GM12872 (cell line): ENCODE measurements around the gene KIRREL3.

Experiments used
- TF ChIP-seq, protein P1 (sequence below): IDR thresholded peaks from 3 replicates; pipeline ENCODE4 v1.5.1; 2011; ENCODE audit warnings: low read depth, mild to moderate bottlenecking, low read length, moderate library complexity; ENCODE audit not compliant: insufficient read depth

Gene KIRREL3

DNA sequence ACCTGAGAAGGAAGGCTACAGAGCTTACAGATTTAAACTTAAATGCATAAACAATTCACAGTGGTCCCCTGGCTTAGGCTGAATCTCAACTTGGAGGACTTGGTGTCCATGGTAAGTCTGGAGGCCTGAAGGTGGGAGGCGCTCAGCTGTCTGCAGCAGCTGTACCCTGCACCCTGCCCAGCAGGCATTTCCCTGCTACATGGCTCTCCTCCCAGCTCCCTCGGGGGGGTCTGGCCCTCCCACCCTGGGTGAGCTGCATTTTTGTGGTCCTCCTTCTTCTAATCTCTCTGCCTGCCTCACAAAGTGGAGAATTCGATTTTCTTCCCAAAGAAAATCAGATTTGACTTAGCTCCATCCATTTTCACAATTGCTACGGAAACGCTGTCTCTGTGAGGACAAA is 273.2 kb downstream of the KIRREL3 start:
- TF ChIP-seq, protein P1, sequence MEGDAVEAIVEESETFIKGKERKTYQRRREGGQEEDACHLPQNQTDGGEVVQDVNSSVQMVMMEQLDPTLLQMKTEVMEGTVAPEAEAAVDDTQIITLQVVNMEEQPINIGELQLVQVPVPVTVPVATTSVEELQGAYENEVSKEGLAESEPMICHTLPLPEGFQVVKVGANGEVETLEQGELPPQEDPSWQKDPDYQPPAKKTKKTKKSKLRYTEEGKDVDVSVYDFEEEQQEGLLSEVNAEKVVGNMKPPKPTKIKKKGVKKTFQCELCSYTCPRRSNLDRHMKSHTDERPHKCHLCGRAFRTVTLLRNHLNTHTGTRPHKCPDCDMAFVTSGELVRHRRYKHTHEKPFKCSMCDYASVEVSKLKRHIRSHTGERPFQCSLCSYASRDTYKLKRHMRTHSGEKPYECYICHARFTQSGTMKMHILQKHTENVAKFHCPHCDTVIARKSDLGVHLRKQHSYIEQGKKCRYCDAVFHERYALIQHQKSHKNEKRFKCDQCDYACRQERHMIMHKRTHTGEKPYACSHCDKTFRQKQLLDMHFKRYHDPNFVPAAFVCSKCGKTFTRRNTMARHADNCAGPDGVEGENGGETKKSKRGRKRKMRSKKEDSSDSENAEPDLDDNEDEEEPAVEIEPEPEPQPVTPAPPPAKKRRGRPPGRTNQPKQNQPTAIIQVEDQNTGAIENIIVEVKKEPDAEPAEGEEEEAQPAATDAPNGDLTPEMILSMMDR = no peak

DNA sequence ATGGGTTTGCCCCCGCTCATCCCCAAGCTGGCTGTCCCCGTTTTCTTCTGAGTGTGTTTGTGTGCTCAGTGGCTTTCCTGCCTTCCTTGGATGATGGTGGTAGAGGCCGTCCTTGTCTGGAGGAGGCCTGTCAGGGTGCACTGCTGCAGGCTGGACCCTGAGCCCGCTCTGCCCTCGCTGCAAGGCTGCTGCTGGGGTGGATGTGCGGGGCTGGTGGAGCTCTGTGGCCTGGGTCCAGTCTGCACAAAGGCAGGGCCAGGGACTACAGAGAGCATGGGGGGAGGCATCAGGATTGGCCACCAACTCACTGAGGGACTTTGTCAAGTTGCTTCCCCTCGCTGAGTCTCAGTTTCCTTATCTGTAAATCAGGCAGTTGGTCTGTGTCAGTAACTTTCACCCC is 275.0 kb downstream of the KIRREL3 start:
- TF ChIP-seq, protein P1 = no peak

- TF ChIP-seq, protein P1 = no peak
These were observed 275.5 kb downstream of the KIRREL3 start for GRCh38 chr11:126725043-126725442.

GRCh38 chr11:126723665-126724045 is 276.9 kb downstream of the KIRREL3 start:
- TF ChIP-seq, protein P1 = no peak

DNA sequence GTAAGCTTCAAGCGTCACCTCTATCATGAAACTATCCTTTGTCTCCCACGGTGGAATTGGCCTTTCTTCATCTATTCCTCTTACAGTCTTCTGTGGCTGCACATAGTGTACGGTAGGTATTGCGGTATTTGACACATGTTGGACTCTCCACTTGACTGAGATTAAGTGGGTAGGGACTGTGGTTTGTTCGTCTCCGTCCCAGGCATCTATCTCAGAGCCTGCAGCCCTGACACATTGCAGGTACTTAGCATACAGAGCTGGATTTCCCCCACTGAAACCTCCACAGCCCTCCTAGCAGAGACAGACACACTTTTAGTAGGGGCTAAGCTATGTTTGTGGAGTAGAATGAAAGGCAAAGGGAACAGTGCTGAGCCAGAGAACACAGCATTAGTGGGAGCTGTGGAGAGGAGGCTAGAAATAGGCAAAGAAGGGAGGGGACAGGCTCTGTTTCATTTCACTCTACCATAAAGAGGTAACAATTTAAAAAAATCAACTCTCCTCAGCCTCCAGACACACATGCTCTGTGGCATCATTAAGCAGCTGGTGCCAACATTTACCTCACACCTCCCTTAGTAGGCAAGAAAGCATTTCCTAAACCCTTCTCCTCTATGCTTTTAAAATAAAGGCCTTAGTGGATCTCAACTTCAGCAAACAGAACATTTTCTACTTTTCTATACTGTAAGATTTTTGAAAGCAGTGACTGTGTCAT is 277.5 kb downstream of the KIRREL3 start:
- TF ChIP-seq, protein P1 = no peak

DNA sequence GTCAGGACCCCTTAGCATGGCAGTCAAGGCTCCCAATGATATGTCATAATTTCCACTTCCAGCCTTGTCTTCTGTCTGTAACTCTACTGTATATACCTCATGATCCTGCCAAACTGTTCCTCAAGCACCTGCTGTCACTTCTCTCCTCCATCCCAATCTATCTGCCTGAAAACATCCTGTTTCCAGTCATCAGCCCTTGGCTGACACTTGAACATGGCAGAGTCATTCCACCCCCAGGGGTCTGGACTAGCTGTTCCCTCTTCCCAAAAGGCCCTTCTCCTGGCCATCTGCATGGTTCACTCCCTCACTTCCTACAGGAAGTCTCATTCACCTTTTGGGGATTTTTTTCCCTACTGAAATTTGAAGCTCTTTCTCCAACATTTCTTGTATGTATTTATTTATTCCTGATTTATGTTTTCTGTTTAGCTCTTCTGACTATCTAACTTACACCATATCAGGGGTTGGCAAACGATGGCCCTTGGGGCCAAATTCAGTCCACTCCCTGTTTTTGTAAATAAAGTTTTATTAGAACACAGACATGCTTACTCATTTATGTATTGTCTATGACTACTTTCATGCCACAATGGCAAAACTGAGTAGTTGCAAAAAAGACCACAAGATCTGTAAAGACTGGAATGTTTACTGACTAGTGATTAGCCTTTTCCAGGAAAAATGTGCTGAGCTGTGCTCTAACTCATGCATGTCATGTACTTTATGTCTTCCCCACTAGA is 278.4 kb downstream of the KIRREL3 start:
- TF ChIP-seq, protein P1 = no peak

DNA sequence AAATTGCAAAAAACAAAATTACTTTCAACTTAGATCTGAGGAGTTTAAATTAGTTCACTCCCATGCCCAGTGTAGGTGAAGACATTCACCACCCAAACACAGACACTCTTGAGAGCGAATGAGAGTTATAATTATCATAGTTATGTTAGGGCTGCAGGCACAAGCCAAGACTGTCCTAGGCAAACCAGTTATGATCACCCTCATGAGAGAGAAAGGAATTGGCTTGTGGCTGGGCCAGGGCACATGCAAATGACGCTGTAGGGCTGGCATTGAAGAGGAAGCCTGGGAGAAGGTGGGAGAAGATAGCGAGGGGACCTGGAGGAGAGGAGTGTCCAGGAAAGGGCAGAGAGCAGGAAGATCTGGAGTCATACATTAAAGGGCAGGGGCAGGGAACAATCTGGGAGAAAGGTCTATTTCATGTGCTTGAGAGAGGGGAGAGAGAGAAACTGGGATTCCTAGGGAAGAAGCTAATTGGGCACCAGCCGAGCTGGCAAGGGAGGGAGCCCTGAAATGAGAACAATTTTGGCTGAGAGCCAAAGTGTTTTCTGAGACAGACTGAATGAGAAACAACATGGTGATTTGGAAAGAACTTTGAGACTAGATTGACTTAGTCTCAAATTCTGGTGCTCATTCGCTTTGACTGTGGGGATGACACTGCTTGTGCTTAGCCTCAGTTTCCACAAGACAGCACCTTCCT is 279.9 kb downstream of the KIRREL3 start:
- TF ChIP-seq, protein P1 = no peak
